K562 (cell line): ENCODE results near the gene NIPBL. TPM values are rescaled to one million over a fixed set of nuclear protein-coding genes. Genes with fewer than 3 reads are reported as not detected.

Source experiments
- BRF1 ChIP-seq: IDR thresholded peaks from 3 replicates; pipeline ENCODE4 v1.6.1; 2011; ENCODE audit warnings: borderline replicate concordance, mild to moderate bottlenecking; ENCODE audit not compliant: insufficient read length; ENCODE audit errors: extremely low read depth
- CEBPB ChIP-seq: fragments of 450-650 bp; IDR thresholded peaks from 2 replicates; pipeline ENCODE4 v1.6.1; 2016; ENCODE audit warnings: missing genetic modification characterization, missing compliant biosample characterization
- HMG20B ChIP-seq: fragments of 250-450 bp; sonication (Bioruptor Pico); IDR thresholded peaks from 2 replicates; pipeline ENCODE4 v1.5.0; 2021; ENCODE audit warnings: mild to moderate bottlenecking
- L3MBTL2 ChIP-seq: fragments of 450-650 bp; IDR thresholded peaks from 2 replicates; pipeline ENCODE4 v1.6.1; 2016; ENCODE audit warnings: mild to moderate bottlenecking, moderate library complexity
- MCM2 ChIP-seq: fragments of 450-650 bp; IDR thresholded peaks from 2 replicates; pipeline ENCODE4 v1.6.1; 2017; ENCODE audit warnings: low read depth, mild to moderate bottlenecking
- MCM3 ChIP-seq: fragments of 450-650 bp; IDR thresholded peaks from 2 replicates; pipeline ENCODE4 v1.6.1; 2016
- NFIC ChIP-seq: fragments of 450-650 bp; IDR thresholded peaks from 2 replicates; pipeline ENCODE4 v1.6.1; 2017; ENCODE audit warnings: mild to moderate bottlenecking, inconsistent platforms
- SMAD2 ChIP-seq: fragments of 150-350 bp; IDR thresholded peaks from 2 replicates; pipeline ENCODE4 v1.6.1; 2014; ENCODE audit warnings: low read depth, mild to moderate bottlenecking, low read length
- SPI1 ChIP-seq: IDR thresholded peaks from 2 replicates; pipeline ENCODE4 v1.6.1; 2011; ENCODE audit warnings: low read depth, low read length, control low read depth, borderline replicate concordance
- TAF15 ChIP-seq: fragments of 200-400 bp; formaldehyde crosslinking; IDR thresholded peaks from 2 replicates; pipeline ENCODE4 v1.6.1; 2017; ENCODE audit warnings: mild to moderate bottlenecking, low read depth, low read length, moderate library complexity
- ZNF217 ChIP-seq: sonication (generic); formaldehyde crosslinking; IDR thresholded peaks from 2 replicates; pipeline ENCODE4 v1.8.0; 2022; ENCODE audit warnings: mild to moderate bottlenecking, missing genetic modification reagents
- ZNF57 ChIP-seq: fragments of 450-650 bp; formaldehyde crosslinking; IDR thresholded peaks from 2 replicates; pipeline ENCODE4 v1.4.0; 2020; ENCODE audit warnings: mild to moderate bottlenecking, moderate library complexity
- ZNF589 ChIP-seq: fragments of 200-800 bp; sonication (Bioruptor generic); IDR thresholded peaks from 2 replicates; pipeline ENCODE4 v1.6.1; 2016; ENCODE audit warnings: low read depth, missing genetic modification characterization, missing compliant biosample characterization
- ZNF644 ChIP-seq: fragments of 200-800 bp; sonication (Bioruptor generic); IDR thresholded peaks from 2 replicates; pipeline ENCODE4 v1.6.1; 2016; ENCODE audit warnings: low read depth, missing genetic modification characterization, missing compliant biosample characterization
- polyA plus RNA-seq, 8 experiments: library from polyadenylated mRNA; depleted of rRNA in 4 of 8; stranded (reverse) in 5 of 8; unstranded in 3 of 8; fragments of >200 nt; fragmentation: Nextera tagmentation in 2 of 8; fragmentation: Illumina TruSeq in 1 of 8; extraction: Ambion mirVana in 2 of 8; extraction: Trizol in 1 of 8; gene quantifications; 2 replicates each; pipeline versions ENCODE4 v1.2.1 to v1.2.3, GENCODE V29; 2011 to 2014; ENCODE audit warnings: inconsistent platforms in 1 of 8, missing spikeins in 1 of 8
- total RNA-seq, 7 experiments: library from RNA; depleted of rRNA in 6 of 7; stranded (reverse); fragments of >200 nt in 6 of 7; fragmentation: Illumina TruSeq in 2 of 7; extraction: Trizol in 2 of 7; gene quantifications; 2 replicates each; pipeline versions ENCODE4 v1.2.1 to v1.2.3, GENCODE V29; 2011 to 2021; ENCODE audit warnings: low replicate concordance in 1 of 7
- TF ChIP-seq, protein P1 (sequence below): sonication (generic); formaldehyde crosslinking; IDR thresholded peaks from 2 replicates; pipeline ENCODE4 v1.8.0; 2022; ENCODE audit warnings: missing genetic modification reagents, mild to moderate bottlenecking, borderline replicate concordance
- TF ChIP-seq, protein P2 (sequence below): fragments of 250-450 bp; sonication (Bioruptor Pico); IDR thresholded peaks from 2 replicates; pipeline ENCODE4 v1.8.0; 2022; ENCODE audit warnings: moderate library complexity, mild to moderate bottlenecking, inconsistent platforms
- TF ChIP-seq, protein P3 (sequence below), 2 experiments: fragments of 150-350 bp in 1 of 2; IDR thresholded peaks; 2 replicates each; pipeline ENCODE4 v1.6.1; 2012 to 2016; ENCODE audit warnings: low read depth in 2 of 2, low read length in 2 of 2, mild to moderate bottlenecking in 1 of 2, moderate library complexity in 1 of 2
- TF ChIP-seq, protein P4 (sequence below): fragments of 450-650 bp; IDR thresholded peaks from 2 replicates; pipeline ENCODE4 v1.6.1; 2016; ENCODE audit warnings: antibody characterized with exemption
- TF ChIP-seq, protein P5 (sequence below): IDR thresholded peaks from 2 replicates; pipeline ENCODE4 v1.6.1; 2011; ENCODE audit not compliant: insufficient read length; ENCODE audit errors: extremely low read depth

Gene NIPBL
- total and polyA plus RNA-seq, 9 of the 15 experiments (the other 6 are each of a cell fraction or from before 2014, with no cell fraction given) = 12.9 to 56.7 (median 38.9) TPM

DNA sequence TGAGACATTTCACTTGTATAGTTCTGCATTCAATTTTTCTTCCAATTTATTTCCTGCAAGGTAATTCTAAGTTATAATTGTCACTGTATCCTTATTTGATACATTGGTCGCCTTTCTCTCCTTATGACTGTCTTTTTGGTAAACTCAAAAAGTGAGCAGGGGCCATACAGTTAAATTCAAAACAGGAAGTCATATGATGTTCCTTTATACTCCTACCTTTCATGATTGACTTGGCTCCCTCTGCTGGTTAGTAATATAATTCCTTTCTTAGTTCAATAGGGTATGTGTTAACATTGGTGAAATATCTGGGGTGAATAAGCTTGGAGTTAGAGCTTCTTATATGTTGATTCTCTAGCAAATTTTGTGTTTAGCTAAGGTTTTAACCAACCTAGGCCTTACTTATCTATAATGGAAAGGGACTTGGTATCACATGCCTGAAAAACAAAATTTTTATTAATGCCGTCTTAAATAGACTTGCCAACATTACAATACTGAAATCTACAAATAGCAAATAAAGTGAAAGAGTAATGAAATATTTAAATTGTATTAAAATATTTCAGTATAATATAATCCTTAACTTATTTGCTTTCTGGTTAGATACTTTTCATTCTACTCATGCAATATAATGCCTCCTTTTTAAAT lies 6.0 kb upstream of the NIPBL start (continued):
- TF ChIP-seq, protein P1, sequence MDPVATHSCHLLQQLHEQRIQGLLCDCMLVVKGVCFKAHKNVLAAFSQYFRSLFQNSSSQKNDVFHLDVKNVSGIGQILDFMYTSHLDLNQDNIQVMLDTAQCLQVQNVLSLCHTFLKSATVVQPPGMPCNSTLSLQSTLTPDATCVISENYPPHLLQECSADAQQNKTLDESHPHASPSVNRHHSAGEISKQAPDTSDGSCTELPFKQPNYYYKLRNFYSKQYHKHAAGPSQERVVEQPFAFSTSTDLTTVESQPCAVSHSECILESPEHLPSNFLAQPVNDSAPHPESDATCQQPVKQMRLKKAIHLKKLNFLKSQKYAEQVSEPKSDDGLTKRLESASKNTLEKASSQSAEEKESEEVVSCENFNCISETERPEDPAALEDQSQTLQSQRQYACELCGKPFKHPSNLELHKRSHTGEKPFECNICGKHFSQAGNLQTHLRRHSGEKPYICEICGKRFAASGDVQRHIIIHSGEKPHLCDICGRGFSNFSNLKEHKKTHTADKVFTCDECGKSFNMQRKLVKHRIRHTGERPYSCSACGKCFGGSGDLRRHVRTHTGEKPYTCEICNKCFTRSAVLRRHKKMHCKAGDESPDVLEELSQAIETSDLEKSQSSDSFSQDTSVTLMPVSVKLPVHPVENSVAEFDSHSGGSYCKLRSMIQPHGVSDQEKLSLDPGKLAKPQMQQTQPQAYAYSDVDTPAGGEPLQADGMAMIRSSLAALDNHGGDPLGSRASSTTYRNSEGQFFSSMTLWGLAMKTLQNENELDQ = 0 out of 2 replicates have a peak, but pooled peaks have one; percentile 48
- TF ChIP-seq, protein P2, sequence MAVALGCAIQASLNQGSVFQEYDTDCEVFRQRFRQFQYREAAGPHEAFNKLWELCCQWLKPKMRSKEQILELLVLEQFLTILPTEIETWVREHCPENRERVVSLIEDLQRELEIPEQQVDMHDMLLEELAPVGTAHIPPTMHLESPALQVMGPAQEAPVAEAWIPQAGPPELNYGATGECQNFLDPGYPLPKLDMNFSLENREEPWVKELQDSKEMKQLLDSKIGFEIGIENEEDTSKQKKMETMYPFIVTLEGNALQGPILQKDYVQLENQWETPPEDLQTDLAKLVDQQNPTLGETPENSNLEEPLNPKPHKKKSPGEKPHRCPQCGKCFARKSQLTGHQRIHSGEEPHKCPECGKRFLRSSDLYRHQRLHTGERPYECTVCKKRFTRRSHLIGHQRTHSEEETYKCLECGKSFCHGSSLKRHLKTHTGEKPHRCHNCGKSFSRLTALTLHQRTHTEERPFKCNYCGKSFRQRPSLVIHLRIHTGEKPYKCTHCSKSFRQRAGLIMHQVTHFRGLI (CRISPR knock-in tag) = no peak
- TF ChIP-seq NFIC = no peak
- TF ChIP-seq TAF15 = no peak
- peak; percentile 91 for TF ChIP-seq SPI1
- TF ChIP-seq L3MBTL2 = 0 out of 2 replicates have a peak, but pooled peaks have one; percentile 33
- TF ChIP-seq ZNF217 = no peak
- TF ChIP-seq CEBPB (tag) = no peak
- TF ChIP-seq SMAD2 = no peak
- no peak for TF ChIP-seq MCM3
- TF ChIP-seq ZNF589 (CRISPR knock-in tag) = no peak
- TF ChIP-seq, protein P3, sequence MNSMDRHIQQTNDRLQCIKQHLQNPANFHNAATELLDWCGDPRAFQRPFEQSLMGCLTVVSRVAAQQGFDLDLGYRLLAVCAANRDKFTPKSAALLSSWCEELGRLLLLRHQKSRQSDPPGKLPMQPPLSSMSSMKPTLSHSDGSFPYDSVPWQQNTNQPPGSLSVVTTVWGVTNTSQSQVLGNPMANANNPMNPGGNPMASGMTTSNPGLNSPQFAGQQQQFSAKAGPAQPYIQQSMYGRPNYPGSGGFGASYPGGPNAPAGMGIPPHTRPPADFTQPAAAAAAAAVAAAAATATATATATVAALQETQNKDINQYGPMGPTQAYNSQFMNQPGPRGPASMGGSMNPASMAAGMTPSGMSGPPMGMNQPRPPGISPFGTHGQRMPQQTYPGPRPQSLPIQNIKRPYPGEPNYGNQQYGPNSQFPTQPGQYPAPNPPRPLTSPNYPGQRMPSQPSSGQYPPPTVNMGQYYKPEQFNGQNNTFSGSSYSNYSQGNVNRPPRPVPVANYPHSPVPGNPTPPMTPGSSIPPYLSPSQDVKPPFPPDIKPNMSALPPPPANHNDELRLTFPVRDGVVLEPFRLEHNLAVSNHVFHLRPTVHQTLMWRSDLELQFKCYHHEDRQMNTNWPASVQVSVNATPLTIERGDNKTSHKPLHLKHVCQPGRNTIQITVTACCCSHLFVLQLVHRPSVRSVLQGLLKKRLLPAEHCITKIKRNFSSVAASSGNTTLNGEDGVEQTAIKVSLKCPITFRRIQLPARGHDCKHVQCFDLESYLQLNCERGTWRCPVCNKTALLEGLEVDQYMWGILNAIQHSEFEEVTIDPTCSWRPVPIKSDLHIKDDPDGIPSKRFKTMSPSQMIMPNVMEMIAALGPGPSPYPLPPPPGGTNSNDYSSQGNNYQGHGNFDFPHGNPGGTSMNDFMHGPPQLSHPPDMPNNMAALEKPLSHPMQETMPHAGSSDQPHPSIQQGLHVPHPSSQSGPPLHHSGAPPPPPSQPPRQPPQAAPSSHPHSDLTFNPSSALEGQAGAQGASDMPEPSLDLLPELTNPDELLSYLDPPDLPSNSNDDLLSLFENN (IDR thresholded peaks at IDR 0.05; ENCODE audit: low read depth in 2 of 2, low read length in 2 of 2) = no peak
- TF ChIP-seq HMG20B = no peak
- TF ChIP-seq ZNF57 (CRISPR knock-in tag) = no peak
- TF ChIP-seq BRF1 = no peak
- TF ChIP-seq, protein P4, sequence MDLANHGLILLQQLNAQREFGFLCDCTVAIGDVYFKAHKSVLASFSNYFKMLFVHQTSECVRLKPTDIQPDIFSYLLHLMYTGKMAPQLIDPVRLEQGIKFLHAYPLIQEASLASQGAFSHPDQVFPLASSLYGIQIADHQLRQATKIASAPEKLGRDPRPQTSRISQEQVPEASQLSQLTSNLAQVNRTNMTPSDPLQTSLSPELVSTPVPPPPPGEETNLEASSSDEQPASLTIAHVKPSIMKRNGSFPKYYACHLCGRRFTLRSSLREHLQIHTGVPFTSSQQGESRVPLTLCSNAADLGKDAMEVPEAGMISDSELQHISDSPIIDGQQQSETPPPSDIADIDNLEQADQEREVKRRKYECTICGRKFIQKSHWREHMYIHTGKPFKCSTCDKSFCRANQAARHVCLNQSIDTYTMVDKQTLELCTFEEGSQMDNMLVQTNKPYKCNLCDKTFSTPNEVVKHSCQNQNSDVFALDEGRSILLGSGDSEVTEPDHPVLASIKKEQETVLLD = no peak
- TF ChIP-seq, protein P5, sequence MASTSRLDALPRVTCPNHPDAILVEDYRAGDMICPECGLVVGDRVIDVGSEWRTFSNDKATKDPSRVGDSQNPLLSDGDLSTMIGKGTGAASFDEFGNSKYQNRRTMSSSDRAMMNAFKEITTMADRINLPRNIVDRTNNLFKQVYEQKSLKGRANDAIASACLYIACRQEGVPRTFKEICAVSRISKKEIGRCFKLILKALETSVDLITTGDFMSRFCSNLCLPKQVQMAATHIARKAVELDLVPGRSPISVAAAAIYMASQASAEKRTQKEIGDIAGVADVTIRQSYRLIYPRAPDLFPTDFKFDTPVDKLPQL = no peak
- peak; percentile 66; the same call in 1 of the 2 replicates for TF ChIP-seq ZNF644
- no peak for TF ChIP-seq MCM2
